PC-9 (cell line): ENCODE measurements around the gene ENO2. TPM values are rescaled to one million over a fixed set of nuclear protein-coding genes. Genes with fewer than 3 reads are reported as not detected.

Experiments used
- BruUV-seq: library from RNA; stranded (reverse); fragments of 400-500 nt; replicated peaks from 2 replicates; lab custom pipeline; 2021; lab: Mats Ljungman, UMichigan
- CTCF ChIA-PET: fragments of 300-600 bp; sonication (Branson Sonifier 250); formaldehyde crosslinking; loops from one replicate; lab custom pipeline; 2022; ENCODE audit warnings: antibody characterized with exemption; lab: Charles Lee
- POLR2A ChIA-PET: fragments of 300-600 bp; sonication (Branson Sonifier 250); formaldehyde crosslinking; loops from one replicate; lab custom pipeline; 2022; ENCODE audit warnings: antibody characterized with exemption; ENCODE audit not compliant: unreplicated experiment; lab: Charles Lee
- DNase-seq, 2 experiments: peaks; one replicate each; pipeline versions ENCODE4 v3.0.0 to v3.0.0-alpha.2; 2015 to 2022; ENCODE audit warnings: mixed read lengths in 1 of 2
- H2AFZ ChIP-seq: fragments of 200-600 bp; sonication (generic); 2 replicates; pipeline ENCODE4 v1.8.1; 2017; ENCODE audit warnings: antibody characterized with exemption
- H3F3A ChIP-seq: fragments of 200-600 bp; sonication (generic); 2 replicates; pipeline ENCODE4 v1.8.1; 2017; ENCODE audit warnings: antibody characterized with exemption, mild to moderate bottlenecking, low read depth; ENCODE audit not compliant: insufficient read depth
- H3K27ac ChIP-seq: fragments of 200-600 bp; sonication (generic); 2 replicates; pipeline ENCODE4 v1.6.1; 2016; ENCODE audit warnings: mixed run types
- H3K27me3 ChIP-seq: fragments of 200-600 bp; sonication (generic); 2 replicates; pipeline ENCODE4 v1.6.1; 2016; ENCODE audit warnings: low read depth, mixed run types; ENCODE audit not compliant: insufficient read depth
- H3K36me3 ChIP-seq: fragments of 200-600 bp; sonication (generic); 2 replicates; pipeline ENCODE4 v1.6.1; 2016; ENCODE audit warnings: low read depth, mixed run types
- H3K4me1 ChIP-seq: fragments of 200-600 bp; sonication (generic); replicated peaks from 2 replicates; pipeline ENCODE4 v1.6.1; 2016; ENCODE audit warnings: mixed run types; ENCODE audit not compliant: insufficient read depth
- H3K4me2 ChIP-seq: fragments of 200-600 bp; sonication (generic); 2 replicates; pipeline ENCODE4 v1.6.1; 2017; ENCODE audit warnings: mixed run types
- H3K4me3 ChIP-seq: fragments of 200-600 bp; sonication (generic); 2 replicates; pipeline ENCODE4 v1.6.1; 2016; ENCODE audit warnings: mixed run types
- H3K79me2 ChIP-seq: fragments of 200-600 bp; sonication (generic); 2 replicates; pipeline ENCODE4 v1.6.1; 2017; ENCODE audit warnings: low read depth, mixed run types
- H3K9me2 ChIP-seq: fragments of 200-600 bp; sonication (generic); 2 replicates; pipeline ENCODE4 v1.8.1; 2017; ENCODE audit warnings: mild to moderate bottlenecking; ENCODE audit not compliant: insufficient read depth
- H3K9me3 ChIP-seq: fragments of 200-600 bp; sonication (generic); 2 replicates; pipeline ENCODE4 v1.8.1; 2016; ENCODE audit warnings: low read depth; ENCODE audit not compliant: insufficient read depth
- H4K20me1 ChIP-seq: fragments of 200-600 bp; sonication (generic); 2 replicates; pipeline ENCODE4 v1.8.1; 2017; ENCODE audit not compliant: insufficient read depth
- EZH2 ChIP-seq: fragments of 200-600 bp; sonication (generic); IDR thresholded peaks from 2 replicates; pipeline ENCODE4 v1.8.0; 2017; ENCODE audit warnings: antibody characterized with exemption, low read depth
- intact Hi-C: fragments of 100-400 bp; cut with micrococcal nuclease; formaldehyde crosslinking; loops from one replicate; pipeline ENCODE4 v1.10.0; 2022; ENCODE audit not compliant: unreplicated experiment
- total RNA-seq: library from RNA; stranded (reverse); gene quantifications from 2 replicates; pipeline ENCODE4 v1.2.3, GENCODE V29; 2021
- TF ChIP-seq, protein P1 (sequence below): fragments of 200-600 bp; sonication (generic); conservative IDR thresholded peaks from 2 replicates; pipeline ENCODE4 v1.6.1; 2017; ENCODE audit warnings: mixed run types, antibody characterized with exemption, mild to moderate bottlenecking, moderate library complexity

Gene ENO2
- total RNA-seq, 1 experiment from 2014 or later: 38.8 TPM

DNA sequence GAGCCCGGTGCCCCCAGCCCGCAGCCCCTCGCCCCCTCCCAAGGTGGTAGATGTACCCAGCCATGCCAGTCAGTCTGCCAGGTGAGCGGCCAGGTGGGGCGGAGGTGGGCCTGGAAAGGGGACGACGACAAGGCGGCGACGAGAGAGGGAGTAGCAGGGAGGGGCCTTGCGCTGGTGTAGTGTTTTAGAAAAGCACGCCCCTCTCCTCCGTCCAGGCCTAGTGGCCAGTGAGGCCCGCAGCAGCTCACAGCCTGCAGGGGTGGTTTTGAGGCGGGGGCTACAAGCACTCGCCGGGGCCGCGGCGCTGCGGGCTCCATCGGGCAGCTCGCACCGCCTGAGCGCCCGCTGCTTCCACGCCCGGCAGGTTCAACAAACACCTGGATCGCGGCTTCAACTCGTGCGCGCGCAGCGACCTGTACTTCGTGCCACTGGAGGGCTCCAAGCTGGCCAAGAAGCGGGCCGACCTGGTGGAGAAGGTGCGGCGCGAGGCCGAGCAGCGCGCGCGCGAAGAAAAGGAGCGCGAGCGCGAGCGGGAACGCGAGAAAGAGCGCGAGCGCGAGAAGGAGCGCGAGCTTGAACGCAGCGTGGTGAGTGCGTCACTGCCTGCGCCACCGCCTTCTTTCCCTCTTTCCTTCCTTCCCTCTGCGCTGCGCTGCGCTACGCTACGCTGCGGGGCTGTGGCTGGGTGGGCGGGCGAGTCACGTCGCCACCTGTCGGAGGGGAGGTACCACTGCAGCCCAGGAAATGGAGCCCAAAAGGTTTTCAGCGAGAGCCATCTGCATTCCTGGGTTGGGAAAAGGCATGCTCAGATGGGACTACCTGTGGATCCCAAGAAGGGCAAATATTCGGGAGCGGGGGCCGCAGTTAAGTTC, 23.3 kb downstream of the ENO2 start:
- peak overlapping the region; percentile 85 for H3K4me2 ChIP-seq
- peak; percentile 92 to 97 for DNase-seq
- CTCF ChIA-PET: interaction anchor here (0.7 to 1.4 kb wide), 5 partner anchors 11 to 68 kb away, joined by 4 to 12 read pairs (median 5); partner anchors contain the start of gene SPSB2
- peaks cover 18% of the 10 kb centered on the region for H3K36me3 ChIP-seq
- H3K79me2 ChIP-seq: peaks cover 14% of the 10 kb centered on the region
- H4K20me1 ChIP-seq: peaks cover 10% of the 10 kb centered on the region; the same call in 1 of the 2 replicates
- peak overlapping the region; percentile 57 for H2AFZ ChIP-seq
- H3K27me3 ChIP-seq: no peaks in the 10 kb centered on the region
- H3K27ac ChIP-seq: peak overlapping the region; percentile 52
- BruUV-seq: TSS peak; percentile 90
- peaks cover 8% of the 10 kb centered on the region for H3K4me1 ChIP-seq
- H3K9me2 ChIP-seq: no peaks in the 10 kb centered on the region
- no peaks in the 10 kb centered on the region for H3K9me3 ChIP-seq
- POLR2A ChIA-PET: interaction anchor here (0.6 to 1.0 kb wide), 6 partner anchors 12 to 214 kb away, joined by 3 to 4 read pairs (median 4); partner anchors contain the start of genes COPS7A, SPSB2 and TPI1
- TF ChIP-seq EZH2: no peak
- TF ChIP-seq, protein P1, sequence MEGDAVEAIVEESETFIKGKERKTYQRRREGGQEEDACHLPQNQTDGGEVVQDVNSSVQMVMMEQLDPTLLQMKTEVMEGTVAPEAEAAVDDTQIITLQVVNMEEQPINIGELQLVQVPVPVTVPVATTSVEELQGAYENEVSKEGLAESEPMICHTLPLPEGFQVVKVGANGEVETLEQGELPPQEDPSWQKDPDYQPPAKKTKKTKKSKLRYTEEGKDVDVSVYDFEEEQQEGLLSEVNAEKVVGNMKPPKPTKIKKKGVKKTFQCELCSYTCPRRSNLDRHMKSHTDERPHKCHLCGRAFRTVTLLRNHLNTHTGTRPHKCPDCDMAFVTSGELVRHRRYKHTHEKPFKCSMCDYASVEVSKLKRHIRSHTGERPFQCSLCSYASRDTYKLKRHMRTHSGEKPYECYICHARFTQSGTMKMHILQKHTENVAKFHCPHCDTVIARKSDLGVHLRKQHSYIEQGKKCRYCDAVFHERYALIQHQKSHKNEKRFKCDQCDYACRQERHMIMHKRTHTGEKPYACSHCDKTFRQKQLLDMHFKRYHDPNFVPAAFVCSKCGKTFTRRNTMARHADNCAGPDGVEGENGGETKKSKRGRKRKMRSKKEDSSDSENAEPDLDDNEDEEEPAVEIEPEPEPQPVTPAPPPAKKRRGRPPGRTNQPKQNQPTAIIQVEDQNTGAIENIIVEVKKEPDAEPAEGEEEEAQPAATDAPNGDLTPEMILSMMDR: peak; percentile 98
- intact Hi-C loops: loop anchor here (1.0 kb wide), 1 partner anchor 68 kb away; no protein-coding TSS in a partner anchor
- peak overlapping the region; percentile 62 for H3K4me3 ChIP-seq
- peaks cover 58% of the 10 kb centered on the region for H3F3A ChIP-seq

DNA sequence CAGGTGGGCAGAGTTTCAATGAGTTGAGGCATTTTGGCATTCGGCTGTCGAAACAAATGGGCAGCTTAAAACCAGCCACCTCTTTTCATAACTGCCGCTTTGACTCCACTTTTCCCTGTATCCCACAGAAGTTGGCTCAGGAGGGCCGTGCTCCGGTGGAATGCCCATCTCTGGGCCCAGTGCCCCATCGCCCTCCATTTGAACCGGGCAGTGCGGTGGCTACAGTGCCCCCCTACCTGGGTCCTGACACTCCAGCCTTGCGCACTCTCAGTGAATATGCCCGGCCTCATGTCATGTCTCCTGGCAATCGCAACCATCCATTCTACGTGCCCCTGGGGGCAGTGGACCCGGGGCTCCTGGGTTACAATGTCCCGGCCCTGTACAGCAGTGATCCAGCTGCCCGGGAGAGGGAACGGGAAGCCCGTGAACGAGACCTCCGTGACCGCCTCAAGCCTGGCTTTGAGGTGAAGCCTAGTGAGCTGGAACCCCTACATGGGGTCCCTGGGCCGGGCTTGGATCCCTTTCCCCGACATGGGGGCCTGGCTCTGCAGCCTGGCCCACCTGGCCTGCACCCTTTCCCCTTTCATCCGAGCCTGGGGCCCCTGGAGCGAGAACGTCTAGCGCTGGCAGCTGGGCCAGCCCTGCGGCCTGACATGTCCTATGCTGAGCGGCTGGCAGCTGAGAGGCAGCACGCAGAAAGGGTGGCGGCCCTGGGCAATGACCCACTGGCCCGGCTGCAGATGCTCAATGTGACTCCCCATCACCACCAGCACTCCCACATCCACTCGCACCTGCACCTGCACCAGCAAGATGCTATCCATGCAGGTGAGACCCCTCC, 24.2 kb downstream of the ENO2 start:
- H3K4me3 ChIP-seq: peak overlapping the region; percentile 62
- H3K9me2 ChIP-seq: no peaks in the 10 kb centered on the region
- no TSS peak for BruUV-seq
- H3K4me1 ChIP-seq: peaks cover 8% of the 10 kb centered on the region
- peaks cover 6% of the 10 kb centered on the region; the same call in 1 of the 2 replicates for H3K79me2 ChIP-seq
- H3K4me2 ChIP-seq: peak overlapping the region; percentile 85
- no peak for DNase-seq
- H3F3A ChIP-seq: peaks cover 58% of the 10 kb centered on the region
- ChIA-PET POLR2A (interaction anchor here (0.6 to 1.0 kb wide), 4 partner anchors 66 to 169 kb away, joined by 3 to 4 read pairs (median 4); partner anchors contain the start of genes SPSB2 and TPI1), CTCF (interaction anchor here (0.9 to 1.4 kb wide), 5 partner anchors 12 to 69 kb away, joined by 3 to 12 read pairs (median 5); no protein-coding TSS in a partner anchor)
- no peaks in the 10 kb centered on the region for H3K9me3 ChIP-seq
- TF ChIP-seq, protein P1: no peak; the same call in 1 of the 2 replicates
- TF ChIP-seq EZH2: no peak
- intact Hi-C loops: loop anchor here (1.0 kb wide), 1 partner anchor 69 kb away; no protein-coding TSS in a partner anchor
- H4K20me1 ChIP-seq: peaks cover 1% of the 10 kb centered on the region; the same call in 1 of the 2 replicates
- H3K27ac ChIP-seq: peak overlapping the region; percentile 52; the same call in 1 of the 2 replicates
- peaks cover 11% of the 10 kb centered on the region for H3K36me3 ChIP-seq
- H3K27me3 ChIP-seq: no peaks in the 10 kb centered on the region
- H2AFZ ChIP-seq: no peak overlapping the region
